Bronchial epithelial cell (primary cell): ENCODE data around the gene WHRN. TPM values are rescaled to one million over a fixed set of nuclear protein-coding genes. Genes with fewer than 3 reads are reported as not detected.

Experiments
- DNase-seq: peaks from one replicate; pipeline ENCODE4 v3.0.0-alpha.2; 2010; ENCODE audit warnings: low read depth
- FAIRE-seq: peaks from 2 replicates; lab custom pipeline; 2011; peaks lifted over from hg19 to GRCh38; lab: Jason Lieb, UNC
- H3K27me3 ChIP-seq: 2 replicates; pipeline ENCODE4 v1.5.1; 2011; ENCODE audit warnings: low read length; ENCODE audit not compliant: control insufficient read depth, insufficient read depth
- H3K36me3 ChIP-seq: 2 replicates; pipeline ENCODE4 v1.5.1; 2011; ENCODE audit warnings: low read length; ENCODE audit not compliant: control insufficient read depth, insufficient read depth
- H3K4me3 ChIP-seq: 2 replicates; pipeline ENCODE4 v1.5.1; 2011; ENCODE audit warnings: mild to moderate bottlenecking, low read depth, low read length, control low read depth
- total RNA-seq: library from RNA; depleted of rRNA; stranded (reverse); fragments of >200 nt; gene quantifications from 2 replicates; pipeline ENCODE4 v1.2.1, GENCODE V29; 2014
- TF ChIP-seq, protein P1 (sequence below): IDR thresholded peaks from 2 replicates; pipeline ENCODE4 v1.5.1; 2011; ENCODE audit warnings: mild to moderate bottlenecking, moderate library complexity, low read length, control low read depth, inconsistent platforms; ENCODE audit not compliant: insufficient read depth, severe bottlenecking

Gene WHRN
- total RNA-seq, 1 donor from 2014 or later, result 0.53 TPM

GRCh38 chr9:114397848-114398605 lies 107.2 kb downstream of the WHRN start:
- DNase-seq (peak; percentile 72), FAIRE-seq (no peak)
- Histone ChIP-seq H3K27me3 (no peaks in the 10 kb centered on the region), H3K36me3 (no peaks in the 10 kb centered on the region), H3K4me3 (peak overlapping the region; percentile 83)
- TF ChIP-seq, protein P1, sequence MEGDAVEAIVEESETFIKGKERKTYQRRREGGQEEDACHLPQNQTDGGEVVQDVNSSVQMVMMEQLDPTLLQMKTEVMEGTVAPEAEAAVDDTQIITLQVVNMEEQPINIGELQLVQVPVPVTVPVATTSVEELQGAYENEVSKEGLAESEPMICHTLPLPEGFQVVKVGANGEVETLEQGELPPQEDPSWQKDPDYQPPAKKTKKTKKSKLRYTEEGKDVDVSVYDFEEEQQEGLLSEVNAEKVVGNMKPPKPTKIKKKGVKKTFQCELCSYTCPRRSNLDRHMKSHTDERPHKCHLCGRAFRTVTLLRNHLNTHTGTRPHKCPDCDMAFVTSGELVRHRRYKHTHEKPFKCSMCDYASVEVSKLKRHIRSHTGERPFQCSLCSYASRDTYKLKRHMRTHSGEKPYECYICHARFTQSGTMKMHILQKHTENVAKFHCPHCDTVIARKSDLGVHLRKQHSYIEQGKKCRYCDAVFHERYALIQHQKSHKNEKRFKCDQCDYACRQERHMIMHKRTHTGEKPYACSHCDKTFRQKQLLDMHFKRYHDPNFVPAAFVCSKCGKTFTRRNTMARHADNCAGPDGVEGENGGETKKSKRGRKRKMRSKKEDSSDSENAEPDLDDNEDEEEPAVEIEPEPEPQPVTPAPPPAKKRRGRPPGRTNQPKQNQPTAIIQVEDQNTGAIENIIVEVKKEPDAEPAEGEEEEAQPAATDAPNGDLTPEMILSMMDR, result no peak

DNA sequence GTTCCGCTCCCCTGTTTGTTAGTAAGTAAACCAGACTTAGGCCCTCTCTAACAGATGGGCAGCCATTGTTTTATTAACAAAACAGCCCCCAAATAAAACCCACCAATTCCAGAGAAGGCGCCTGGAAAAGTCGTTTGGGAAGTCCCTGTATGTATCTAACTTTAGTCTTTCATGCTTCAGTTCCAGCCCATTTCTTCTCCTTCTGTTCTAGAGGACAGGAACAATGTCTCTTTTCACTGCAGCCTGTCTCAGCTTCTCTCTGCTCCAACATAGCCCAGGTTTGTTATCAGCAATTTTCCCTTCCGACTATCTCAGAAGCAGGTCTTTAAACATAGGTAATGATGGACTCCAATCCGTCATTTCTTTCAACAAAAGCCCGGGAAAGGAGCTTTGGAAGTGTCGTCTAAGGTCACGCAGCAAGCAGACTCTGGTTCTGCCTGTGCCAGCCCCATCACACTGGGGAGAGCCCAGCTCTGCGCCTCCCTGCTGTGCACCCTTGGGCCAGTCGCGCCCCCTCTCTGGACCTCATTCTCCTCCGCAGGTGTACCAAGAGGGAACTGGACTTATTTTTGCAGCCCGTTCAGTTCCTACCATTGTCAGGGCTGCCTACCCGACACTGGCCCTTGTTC lies 107.9 kb downstream of the WHRN start:
- no peak for FAIRE-seq
- TF ChIP-seq, protein P1, result no peak
- peak overlapping the region; percentile 83 for H3K4me3 ChIP-seq
- no peak for DNase-seq
- no peaks in the 10 kb centered on the region for H3K36me3 ChIP-seq
- H3K27me3 ChIP-seq, result no peaks in the 10 kb centered on the region

- TF ChIP-seq, protein P1, result no peak
- DNase-seq (no peak), FAIRE-seq (no peak)
- Histone ChIP-seq H3K27me3 (no peaks in the 10 kb centered on the region), H3K36me3 (no peaks in the 10 kb centered on the region), H3K4me3 (no peak overlapping the region)
Observed at GRCh38 chr9:114396558-114397218, 108.6 kb downstream of the WHRN start.

DNA sequence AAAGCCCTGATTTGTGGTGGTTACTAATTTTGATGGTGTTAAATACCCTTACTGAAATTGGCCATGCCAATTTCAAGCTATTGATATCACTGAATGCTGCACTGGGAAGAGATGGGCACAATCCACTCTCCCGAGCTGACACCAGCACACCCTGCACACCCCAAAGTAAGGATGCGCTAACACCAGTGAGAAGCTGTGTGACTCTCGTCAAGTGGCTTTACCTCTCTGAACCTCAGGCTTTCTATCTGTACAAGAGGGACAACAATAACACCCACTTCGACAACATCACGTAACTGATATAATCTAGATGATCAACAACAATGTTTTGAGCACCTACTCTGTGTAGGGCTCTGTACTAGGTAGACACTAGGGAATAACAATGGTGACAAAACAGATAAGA lies 109.5 kb downstream of the WHRN start:
- no peak for DNase-seq
- TF ChIP-seq, protein P1, result no peak
- H3K27me3 ChIP-seq, result no peaks in the 10 kb centered on the region
- H3K36me3 ChIP-seq, result no peaks in the 10 kb centered on the region
- no peak for FAIRE-seq
- no peak overlapping the region for H3K4me3 ChIP-seq

GRCh38 chr9:114395334-114395617 lies 110.0 kb downstream of the WHRN start:
- TF ChIP-seq, protein P1, result no peak
- Histone ChIP-seq H3K4me3 (no peak overlapping the region), H3K27me3 (no peaks in the 10 kb centered on the region), H3K36me3 (no peaks in the 10 kb centered on the region)
- FAIRE-seq, result no peak
- DNase-seq, result no peak
